Neuron (in vitro differentiated cells): ENCODE data around the gene SLC10A7.

ENCODE experiments used
- H2AFZ ChIP-seq: one replicate; pipeline ENCODE4 v1.6.1; 2013; ENCODE audit warnings: low read depth, mild to moderate bottlenecking, inconsistent platforms, low read length, moderate library complexity
- H3K27me3 ChIP-seq: one replicate; pipeline ENCODE4 v1.6.1; 2013; ENCODE audit warnings: low read length; ENCODE audit not compliant: insufficient read depth
- H3K36me3 ChIP-seq: one replicate; pipeline ENCODE4 v1.6.1; 2013; ENCODE audit warnings: low read length; ENCODE audit not compliant: insufficient read depth
- H3K4me1 ChIP-seq: one replicate; pipeline ENCODE4 v1.6.1; 2013; ENCODE audit warnings: low read length; ENCODE audit not compliant: insufficient read depth
- H3K4me3 ChIP-seq: 2 replicates; pipeline ENCODE4 v1.5.1; 2013; ENCODE audit warnings: mild to moderate bottlenecking, low read length, moderate library complexity
- H3K9me3 ChIP-seq: one replicate; pipeline ENCODE4 v1.6.1; 2013; ENCODE audit warnings: low read length

The SLC10A7 gene

GRCh38 chr4:146271466-146271865, 250.3 kb downstream of the SLC10A7 start:
- Histone ChIP-seq H3K4me1 (peaks cover 16% of the 10 kb centered on the region), H3K9me3 (no peaks in the 10 kb centered on the region), H3K36me3 (no peaks in the 10 kb centered on the region), H3K27me3 (no peaks in the 10 kb centered on the region), H3K4me3 (no peak overlapping the region), H2AFZ (no peak overlapping the region)

DNA sequence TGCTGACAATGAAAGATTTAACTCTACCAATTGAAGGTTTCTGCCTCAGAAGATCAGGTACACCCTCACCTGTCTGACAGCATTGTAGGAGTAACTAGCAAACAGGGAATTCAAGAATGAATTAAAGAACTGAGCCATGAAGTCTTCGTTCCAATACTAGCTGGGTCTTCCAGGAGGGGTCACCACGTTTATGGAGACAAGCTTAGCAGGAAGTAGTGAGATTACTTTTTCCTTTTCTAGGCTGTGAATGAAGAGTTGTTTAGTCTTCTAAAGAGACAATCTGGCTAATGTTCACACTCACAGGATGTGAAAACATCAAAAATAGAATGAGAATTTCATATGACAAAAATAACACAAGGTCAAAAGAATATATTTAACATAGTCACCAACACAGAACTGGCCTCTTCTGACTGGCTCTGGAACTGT, 252.5 kb downstream of the SLC10A7 start:
- no peak overlapping the region for H3K4me3 ChIP-seq
- no peaks in the 10 kb centered on the region for H3K9me3 ChIP-seq
- H3K36me3 ChIP-seq: no peaks in the 10 kb centered on the region
- no peaks in the 10 kb centered on the region for H3K27me3 ChIP-seq
- no peak overlapping the region for H2AFZ ChIP-seq
- H3K4me1 ChIP-seq: peaks cover 31% of the 10 kb centered on the region

DNA sequence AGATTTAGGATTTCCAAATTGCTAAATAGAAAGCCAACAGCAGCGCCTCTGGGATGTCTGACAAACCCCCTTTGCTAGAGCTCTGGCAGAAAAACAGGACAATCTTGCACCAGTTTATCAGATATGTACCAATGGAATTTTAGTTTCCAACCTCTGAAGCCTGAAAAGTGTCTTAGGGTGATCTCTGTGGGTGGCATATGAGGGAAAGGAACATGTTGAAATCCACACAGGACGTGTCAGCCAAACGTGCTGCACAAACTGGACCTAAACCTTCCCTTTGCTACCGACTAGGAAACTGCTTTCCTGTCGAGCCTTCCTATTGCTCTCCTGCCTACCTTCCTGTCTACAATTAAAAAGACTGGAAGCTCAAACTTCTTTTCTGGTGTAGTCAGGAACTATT, 253.9 kb downstream of the SLC10A7 start:
- H2AFZ ChIP-seq: no peak overlapping the region
- peaks cover 31% of the 10 kb centered on the region for H3K4me1 ChIP-seq
- no peaks in the 10 kb centered on the region for H3K9me3 ChIP-seq
- H3K4me3 ChIP-seq: no peak overlapping the region
- H3K36me3 ChIP-seq: no peaks in the 10 kb centered on the region
- no peaks in the 10 kb centered on the region for H3K27me3 ChIP-seq

- no peaks in the 10 kb centered on the region for H3K9me3 ChIP-seq
- no peaks in the 10 kb centered on the region for H3K36me3 ChIP-seq
- no peaks in the 10 kb centered on the region for H3K27me3 ChIP-seq
- no peak overlapping the region for H2AFZ ChIP-seq
- H3K4me1 ChIP-seq: peaks cover 30% of the 10 kb centered on the region
- H3K4me3 ChIP-seq: no peak overlapping the region
Observed at GRCh38 chr4:146265950-146266490, 255.7 kb downstream of the SLC10A7 start.

DNA sequence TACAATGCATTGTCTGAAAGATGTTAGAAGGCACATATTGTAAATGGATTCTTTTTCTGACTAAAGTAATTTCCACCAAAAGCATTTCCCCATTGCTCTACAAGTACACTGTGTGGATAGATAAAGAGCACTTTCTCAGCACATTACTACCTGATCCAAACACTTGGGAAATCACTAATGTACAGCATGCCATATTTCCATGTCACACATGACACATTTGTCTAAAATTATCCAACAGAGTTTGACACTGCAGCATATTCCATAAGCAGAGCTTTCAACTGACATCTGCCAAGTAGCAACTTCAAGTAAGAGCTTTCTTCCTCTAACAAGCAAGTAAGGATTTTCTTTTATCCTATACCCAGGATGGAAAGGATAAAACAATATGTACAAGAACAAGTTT, 257.9 kb downstream of the SLC10A7 start:
- H3K36me3 ChIP-seq: no peaks in the 10 kb centered on the region
- H2AFZ ChIP-seq: no peak overlapping the region
- no peaks in the 10 kb centered on the region for H3K9me3 ChIP-seq
- no peaks in the 10 kb centered on the region for H3K27me3 ChIP-seq
- no peak overlapping the region for H3K4me3 ChIP-seq
- H3K4me1 ChIP-seq: peaks cover 22% of the 10 kb centered on the region

DNA sequence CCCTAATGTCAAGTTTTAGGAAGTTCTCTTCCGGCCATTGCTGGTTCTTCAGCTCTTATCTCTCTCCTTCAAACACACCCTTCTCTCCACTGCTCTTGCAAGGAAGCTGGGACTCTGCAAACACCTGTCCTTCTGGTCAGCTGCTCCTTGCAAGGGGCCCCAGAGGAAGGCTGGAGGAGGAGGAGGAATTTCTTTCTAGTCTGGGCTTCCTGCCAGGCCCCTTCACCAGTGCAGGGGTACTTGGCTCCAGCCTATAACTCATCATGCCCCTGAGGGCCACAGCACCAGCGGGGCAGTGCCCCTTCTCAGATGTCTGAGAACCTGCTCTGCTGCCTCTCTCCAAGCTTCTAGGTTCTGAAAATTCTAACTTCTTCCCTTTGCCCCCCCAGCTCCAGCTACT, 260.7 kb downstream of the SLC10A7 start:
- Histone ChIP-seq H3K27me3 (no peaks in the 10 kb centered on the region), H3K36me3 (no peaks in the 10 kb centered on the region), H3K9me3 (no peaks in the 10 kb centered on the region), H2AFZ (no peak overlapping the region), H3K4me3 (no peak overlapping the region), H3K4me1 (peaks cover 15% of the 10 kb centered on the region)

DNA sequence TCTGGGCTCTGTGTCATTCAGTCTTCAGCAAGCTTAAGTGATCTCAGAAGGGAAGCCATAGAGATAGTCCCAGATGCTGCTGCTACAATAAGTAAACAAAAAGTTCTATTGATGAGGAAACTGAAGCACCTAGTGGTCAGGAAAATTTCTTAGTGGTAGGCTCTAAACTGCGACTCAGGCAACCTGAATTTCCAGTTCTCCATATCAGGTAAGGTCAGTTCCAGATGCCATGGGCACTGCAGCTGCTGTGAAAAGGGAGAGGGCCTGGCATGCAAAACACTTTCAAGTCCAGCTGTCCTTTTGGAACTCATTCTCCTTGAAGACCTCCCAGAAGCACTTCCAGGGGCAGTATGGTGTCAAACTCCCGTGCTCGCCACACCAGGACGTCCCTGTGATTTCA, 261.2 kb downstream of the SLC10A7 start:
- Histone ChIP-seq H3K4me3 (no peak overlapping the region), H3K36me3 (no peaks in the 10 kb centered on the region), H3K9me3 (no peaks in the 10 kb centered on the region), H3K27me3 (no peaks in the 10 kb centered on the region), H2AFZ (no peak overlapping the region), H3K4me1 (peaks cover 15% of the 10 kb centered on the region)

- peaks cover 10% of the 10 kb centered on the region for H3K4me1 ChIP-seq
- no peak overlapping the region for H3K4me3 ChIP-seq
- H3K36me3 ChIP-seq: no peaks in the 10 kb centered on the region
- no peak overlapping the region for H2AFZ ChIP-seq
- H3K9me3 ChIP-seq: no peaks in the 10 kb centered on the region
- no peaks in the 10 kb centered on the region for H3K27me3 ChIP-seq
Observed at GRCh38 chr4:146257511-146257910, 264.2 kb downstream of the SLC10A7 start.

- Histone ChIP-seq H3K4me3 (no peak overlapping the region), H3K9me3 (no peaks in the 10 kb centered on the region), H3K27me3 (no peaks in the 10 kb centered on the region), H3K4me1 (peaks cover 10% of the 10 kb centered on the region), H3K36me3 (no peaks in the 10 kb centered on the region), H2AFZ (no peak overlapping the region)
Observed at GRCh38 chr4:146256328-146256727, 265.4 kb downstream of the SLC10A7 start.

- H3K36me3 ChIP-seq: no peaks in the 10 kb centered on the region
Observed at GRCh38 chr4:146255874-146256273, 265.9 kb downstream of the SLC10A7 start.

GRCh38 chr4:146255463-146255862, 266.3 kb downstream of the SLC10A7 start:
- Histone ChIP-seq H3K4me1 (peaks cover 10% of the 10 kb centered on the region), H3K9me3 (no peaks in the 10 kb centered on the region), H3K36me3 (no peaks in the 10 kb centered on the region), H2AFZ (no peak overlapping the region), H3K27me3 (no peaks in the 10 kb centered on the region), H3K4me3 (no peak overlapping the region)

More at GRCh38 chr4:146255874-146256273, 265.9 kb downstream of the SLC10A7 start:
- H3K27me3 ChIP-seq: no peaks in the 10 kb centered on the region
- H3K4me3 ChIP-seq: no peak overlapping the region
- no peak overlapping the region for H2AFZ ChIP-seq
- peaks cover 10% of the 10 kb centered on the region for H3K4me1 ChIP-seq
- H3K9me3 ChIP-seq: no peaks in the 10 kb centered on the region

- Histone ChIP-seq H3K4me1 (peaks cover 10% of the 10 kb centered on the region), H3K27me3 (no peaks in the 10 kb centered on the region), H2AFZ (no peak overlapping the region), H3K36me3 (no peaks in the 10 kb centered on the region), H3K4me3 (no peak overlapping the region), H3K9me3 (no peaks in the 10 kb centered on the region)
Observed at GRCh38 chr4:146252969-146253611, 268.6 kb downstream of the SLC10A7 start.

- H3K36me3 ChIP-seq: no peaks in the 10 kb centered on the region
- no peak overlapping the region for H2AFZ ChIP-seq
- no peaks in the 10 kb centered on the region for H3K27me3 ChIP-seq
- H3K4me1 ChIP-seq: peaks cover 1% of the 10 kb centered on the region
- no peaks in the 10 kb centered on the region for H3K9me3 ChIP-seq
- H3K4me3 ChIP-seq: no peak overlapping the region
Observed at GRCh38 chr4:146247356-146247755, 274.4 kb downstream of the SLC10A7 start.

GRCh38 chr4:146246381-146246780, 275.4 kb downstream of the SLC10A7 start:
- peaks cover 8% of the 10 kb centered on the region for H3K4me1 ChIP-seq
- H3K9me3 ChIP-seq: no peaks in the 10 kb centered on the region

More at GRCh38 chr4:146246381-146246780, 275.4 kb downstream of the SLC10A7 start:
- H3K27me3 ChIP-seq: no peaks in the 10 kb centered on the region
- H3K36me3 ChIP-seq: no peaks in the 10 kb centered on the region
- no peak overlapping the region for H2AFZ ChIP-seq
- no peak overlapping the region for H3K4me3 ChIP-seq
